MCF 10A (cell line): ENCODE data around the gene MPDU1. TPM values are rescaled to one million over a fixed set of nuclear protein-coding genes. Genes with fewer than 3 reads are reported as not detected.
A peak's percentile ranks its signal among the peaks of the same experiment; 100 is the strongest.

Experiments
- BruUV-seq: library from RNA; stranded (reverse); fragments of 400-500 nt; replicated peaks from 2 replicates; lab custom pipeline; 2021; lab: Mats Ljungman, UMichigan
- CTCF ChIA-PET: fragments of 300-600 bp; sonication (Branson Sonifier 250); formaldehyde crosslinking; extraction: SDS; loops from one replicate; lab custom pipeline; 2021; ENCODE audit warnings: antibody characterized with exemption, inconsistent platforms; lab: Yijun Ruan, JAX
- POLR2A ChIA-PET: fragments of 300-600, 350-650 bp; sonication (Branson Sonifier 250); formaldehyde crosslinking; extraction: SDS; loops from one replicate; lab custom pipeline; 2020; ENCODE audit warnings: antibody characterized with exemption, inconsistent platforms; lab: Yijun Ruan, JAX
- DNase-seq: peaks from one replicate; pipeline ENCODE4 v3.0.0-alpha.2; 2018; ENCODE audit not compliant: unreplicated experiment
- H3K27ac Mint-ChIP-seq: one replicate; pipeline ENCODE4 v1.8.0; 2022; ENCODE audit warnings: mild to moderate bottlenecking, low read depth, mixed read lengths; ENCODE audit not compliant: unreplicated experiment
- H3K27me3 Mint-ChIP-seq: one replicate; pipeline ENCODE4 v1.8.0; 2022; ENCODE audit warnings: mixed read lengths; ENCODE audit not compliant: insufficient read depth, unreplicated experiment
- H3K36me3 Mint-ChIP-seq: one replicate; pipeline ENCODE4 v1.8.0; 2022; ENCODE audit warnings: mild to moderate bottlenecking, moderate library complexity, mixed read lengths; ENCODE audit not compliant: insufficient read depth, unreplicated experiment
- H3K4me1 Mint-ChIP-seq: one replicate; pipeline ENCODE4 v1.8.0; 2022; ENCODE audit warnings: mixed read lengths; ENCODE audit not compliant: insufficient read depth, unreplicated experiment
- H3K4me3 Mint-ChIP-seq: one replicate; pipeline ENCODE4 v1.8.0; 2022; ENCODE audit warnings: mild to moderate bottlenecking, moderate library complexity, mixed read lengths; ENCODE audit not compliant: unreplicated experiment
- H3K9me3 Mint-ChIP-seq: one replicate; pipeline ENCODE4 v1.8.0; 2022; ENCODE audit warnings: mixed read lengths; ENCODE audit not compliant: unreplicated experiment
- CTCF ChIP-seq: fragments of 200-600 bp; IDR thresholded peaks from one replicate; pipeline ENCODE4 v1.8.0; 2022; ENCODE audit warnings: antibody characterized with exemption, mild to moderate bottlenecking; ENCODE audit not compliant: unreplicated experiment
- intact Hi-C: fragments of 100-400 bp; cut with micrococcal nuclease; formaldehyde crosslinking; loops from 2 replicates; pipeline ENCODE4 v1.14.1; 2022
- total RNA-seq: library from RNA; stranded (reverse); gene quantifications from 2 replicates; pipeline ENCODE4 v1.2.3, GENCODE V29; 2022

The MPDU1 gene
- total RNA-seq, 1 experiment from 2014 or later: 56.5 TPM

GRCh38 chr17:7553356-7553755 is 30.3 kb upstream of the MPDU1 start:
- Mint-ChIP-seq H3K27me3 (no peaks in the 10 kb centered on the region), H3K27ac (no peak overlapping the region), H3K9me3 (no peaks in the 10 kb centered on the region), H3K36me3 (no peaks in the 10 kb centered on the region), H3K4me1 (peaks cover 8% of the 10 kb centered on the region), H3K4me3 (no peak overlapping the region)
- DNase-seq: no peak
- no TSS peak for BruUV-seq
- TF ChIP-seq CTCF: no peak
- CTCF ChIA-PET: interaction anchor here (0.6 to 3.0 kb wide), 2 partner anchors 17 to 40 kb away, joined by 3 to 13 read pairs; no protein-coding TSS in a partner anchor
- POLR2A ChIA-PET: no interaction called here
- intact Hi-C loops: no loop called here

GRCh38 chr17:7555320-7555948 is 28.2 kb upstream of the MPDU1 start:
- H3K9me3 Mint-ChIP-seq: no peaks in the 10 kb centered on the region
- no TSS peak for BruUV-seq
- peaks cover 29% of the 10 kb centered on the region for H3K4me1 Mint-ChIP-seq
- H3K27ac Mint-ChIP-seq: no peak overlapping the region
- no peak overlapping the region for H3K4me3 Mint-ChIP-seq
- intact Hi-C loops: no loop called here
- POLR2A ChIA-PET: interaction anchor here (1.3 kb wide), 1 partner anchor 114 kb away, joined by 3 read pairs; no protein-coding TSS in a partner anchor
- CTCF ChIA-PET: no interaction called here
- no peaks in the 10 kb centered on the region for H3K36me3 Mint-ChIP-seq
- no peaks in the 10 kb centered on the region for H3K27me3 Mint-ChIP-seq
- no peak for TF ChIP-seq CTCF
- DNase-seq: no peak

GRCh38 chr17:7556627-7557026 is 27.0 kb upstream of the MPDU1 start:
- CTCF ChIA-PET: interaction anchor here (0.6 to 7.1 kb wide), 3 partner anchors 17 to 42 kb away, joined by 3 to 123 read pairs (median 3); no protein-coding TSS in a partner anchor
- intact Hi-C loops: no loop called here
- Mint-ChIP-seq H3K27ac (no peak overlapping the region), H3K27me3 (no peaks in the 10 kb centered on the region), H3K4me1 (peaks cover 36% of the 10 kb centered on the region), H3K36me3 (peaks cover 6% of the 10 kb centered on the region), H3K4me3 (no peak overlapping the region), H3K9me3 (no peaks in the 10 kb centered on the region)
- no TSS peak for BruUV-seq
- no peak for TF ChIP-seq CTCF
- DNase-seq: no peak
- POLR2A ChIA-PET: interaction anchor here (1.1 to 6.0 kb wide), 5 partner anchors 8 to 132 kb away, joined by 4 to 71 read pairs (median 4); partner anchors contain the start of genes MPDU1, POLR2A, TNFSF12 and WRAP53

GRCh38 chr17:7557147-7557764 is 26.4 kb upstream of the MPDU1 start:
- BruUV-seq: no TSS peak
- POLR2A ChIA-PET: interaction anchor here (0.6 to 6.0 kb wide), 13 partner anchors 9 to 131 kb away, joined by 3 to 71 read pairs (median 4); partner anchors contain the start of genes CD68, MPDU1, POLR2A and TMEM102
- H3K27me3 Mint-ChIP-seq: no peaks in the 10 kb centered on the region

More at GRCh38 chr17:7557147-7557764, 26.4 kb upstream of the MPDU1 start:
- no peaks in the 10 kb centered on the region for H3K9me3 Mint-ChIP-seq
- H3K4me1 Mint-ChIP-seq: peaks cover 36% of the 10 kb centered on the region
- intact Hi-C loops: no loop called here
- H3K4me3 Mint-ChIP-seq: no peak overlapping the region
- DNase-seq: no peak
- H3K36me3 Mint-ChIP-seq: peaks cover 7% of the 10 kb centered on the region
- H3K27ac Mint-ChIP-seq: peak overlapping the region; percentile 91
- CTCF ChIA-PET: interaction anchor here (0.6 to 7.1 kb wide), 3 partner anchors 18 to 43 kb away, joined by 3 to 123 read pairs (median 3); no protein-coding TSS in a partner anchor
- no peak for TF ChIP-seq CTCF
